ENCODE data around the gene ZNF385A. TPM values are rescaled to one million over a fixed set of nuclear protein-coding genes. Genes with fewer than 3 reads are reported as not detected.

ZNF385A gene
- total RNA-seq, 1 experiment from 2014 or later = 0.10 TPM

DNA sequence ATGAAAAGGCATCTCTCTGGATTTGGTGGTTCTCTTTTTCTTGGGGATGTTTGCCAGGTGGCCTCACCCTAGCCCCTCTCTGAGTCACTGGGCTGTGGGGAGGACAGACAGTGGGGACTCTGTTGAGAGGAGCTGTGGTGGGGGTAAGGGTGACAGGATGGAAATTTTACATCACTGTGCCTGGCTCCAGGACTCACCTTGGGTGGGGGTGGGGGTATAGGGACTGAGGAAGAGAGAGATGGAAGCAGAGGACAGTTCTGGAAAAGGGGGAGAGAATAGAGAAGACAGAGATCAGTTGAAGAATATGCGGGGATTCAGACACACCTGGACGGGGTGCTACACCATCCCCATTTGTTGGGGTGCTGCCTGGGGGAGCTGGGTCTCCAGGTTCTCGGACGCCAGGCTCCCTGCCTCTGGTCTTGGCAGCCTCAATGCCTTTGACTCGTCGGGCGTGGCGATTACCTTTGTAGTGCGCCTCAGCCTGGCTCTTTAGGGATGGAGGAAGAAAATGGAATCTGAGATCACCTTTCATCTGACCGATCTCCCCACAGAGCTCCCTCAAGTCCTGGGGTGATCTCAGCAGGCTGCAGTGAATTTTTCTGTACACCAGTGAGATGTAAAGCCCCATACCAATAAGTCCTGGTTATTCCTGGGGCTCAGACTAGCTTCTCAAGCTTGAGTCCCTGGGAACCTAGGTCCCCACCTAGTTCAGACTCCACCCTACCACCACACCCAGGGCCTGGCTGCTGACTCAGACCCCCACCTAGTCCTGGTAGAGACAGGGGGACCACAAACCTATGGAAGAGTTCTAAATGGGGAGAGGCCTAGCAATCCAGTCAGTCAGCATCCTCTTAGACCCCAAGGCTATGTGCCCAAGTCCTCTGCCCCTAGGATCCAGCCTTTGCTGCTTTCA, 10.6 kb downstream of the ZNF385A start:
- DNase-seq (ENCODE audit: low spot score) = no peak

DNA sequence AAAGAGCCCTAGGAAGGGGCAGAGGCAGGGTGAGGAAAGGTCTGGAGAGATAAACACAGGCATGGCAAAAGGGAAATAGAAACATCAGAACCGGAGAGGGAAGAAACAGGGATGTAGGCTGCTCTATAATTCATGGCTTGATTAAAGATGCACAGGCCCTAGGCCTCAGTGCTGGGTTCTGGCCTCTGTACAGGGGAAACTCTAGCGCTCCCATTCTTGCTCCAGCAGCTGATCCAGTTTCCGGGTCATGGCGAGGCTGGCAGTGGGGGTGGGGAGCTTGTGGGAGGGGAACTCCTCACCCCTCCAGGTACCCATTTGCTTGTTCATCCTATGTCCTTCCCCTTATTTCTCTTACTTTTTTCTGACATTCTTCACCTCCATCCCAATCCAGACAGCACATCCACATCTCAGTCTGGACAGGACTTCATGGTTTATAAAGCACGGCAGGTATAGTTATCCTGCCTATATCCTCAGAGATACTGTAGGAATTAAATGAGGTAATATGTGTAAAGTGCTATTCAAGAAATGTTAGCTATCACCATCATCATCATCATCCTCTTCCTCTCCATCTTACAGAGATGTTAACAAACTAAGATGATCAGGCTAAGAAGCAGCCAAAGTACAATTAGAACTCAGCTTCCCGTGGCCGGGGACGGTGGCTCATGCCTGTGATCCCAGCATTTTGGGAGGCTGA, 12.3 kb downstream of the ZNF385A start:
- DNase-seq (ENCODE audit: low spot score) = no peak

- DNase-seq (ENCODE audit: low spot score) = no peak
Measured at GRCh38 chr12:54371328-54372112, 13.0 kb downstream of the ZNF385A start.

DNA sequence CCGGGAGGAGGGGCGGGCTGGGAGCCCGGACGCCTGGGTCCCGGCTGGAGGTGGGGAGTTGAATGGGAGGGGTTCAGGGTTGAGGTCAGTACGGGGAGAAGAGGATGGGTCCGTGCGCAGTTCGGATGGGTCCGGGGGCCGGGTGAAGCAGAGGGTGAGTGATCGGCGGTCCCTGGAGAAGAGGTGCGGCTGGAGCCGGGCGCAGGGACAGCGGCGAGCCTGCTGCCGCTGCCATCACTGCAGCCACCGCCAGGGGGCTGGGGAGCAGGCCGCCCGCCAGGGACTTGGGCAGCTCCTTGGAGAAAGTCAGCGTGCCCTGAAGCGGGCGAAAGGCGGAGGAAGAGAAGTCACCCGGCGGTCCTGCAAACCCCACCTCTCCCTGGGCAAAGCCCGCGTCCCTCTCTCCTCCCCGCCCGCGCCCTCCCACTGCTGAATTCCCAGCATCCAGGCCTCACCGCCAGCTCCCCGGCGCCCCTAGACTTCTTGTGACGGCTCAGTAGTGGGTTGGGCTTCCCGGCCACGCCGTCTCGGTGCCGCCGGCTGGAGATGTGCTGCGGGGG, 14.3 kb downstream of the ZNF385A start:
- peak; percentile 87 for DNase-seq (ENCODE audit: low spot score)

- DNase-seq (ENCODE audit: low spot score) = no peak
Measured at GRCh38 chr12:54369597-54370131, 14.9 kb downstream of the ZNF385A start.

GRCh38 chr12:54368709-54369596, 15.6 kb downstream of the ZNF385A start:
- DNase-seq (ENCODE audit: low spot score) = peak; percentile 93

GRCh38 chr12:54368025-54368708, 16.4 kb downstream of the ZNF385A start:
- DNase-seq (ENCODE audit: low spot score) = no peak

GRCh38 chr12:54364413-54364812, 20.1 kb downstream of the ZNF385A start, which contains the start of gene GPR84:
TSS of gene GPR84 (minus strand) at chr12:54364486. CDS start at chr12:54363851, 635 bp downstream.
- DNase-seq (ENCODE audit: low spot score) = no peak

- DNase-seq (ENCODE audit: low spot score) = no peak
Measured at GRCh38 chr12:54363618-54364017, 20.9 kb downstream of the ZNF385A start.

DNA sequence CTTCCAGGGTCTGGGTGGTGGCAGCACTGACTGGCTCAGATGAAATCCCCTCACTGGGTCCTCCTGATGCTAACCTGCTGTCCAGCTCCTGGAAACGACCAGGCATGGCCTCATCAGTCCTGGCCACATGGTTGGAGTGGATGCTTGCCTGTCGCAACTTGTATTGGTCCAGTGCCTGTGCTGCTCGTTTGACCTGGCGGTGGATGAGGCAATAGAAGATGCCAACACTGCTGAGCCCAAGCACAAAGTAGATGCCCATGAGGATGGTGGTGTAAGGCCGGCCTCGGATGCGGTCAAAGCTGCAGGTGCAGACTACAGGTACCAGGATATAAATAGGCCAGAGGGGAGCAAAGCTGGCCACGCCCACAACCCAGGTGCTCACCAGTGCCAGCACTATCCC, 21.5 kb downstream of the ZNF385A start:
- no peak for DNase-seq (ENCODE audit: low spot score)

GRCh38 chr12:54360717-54361456, 23.6 kb downstream of the ZNF385A start:
- DNase-seq (ENCODE audit: low spot score) = peak; percentile 86

DNA sequence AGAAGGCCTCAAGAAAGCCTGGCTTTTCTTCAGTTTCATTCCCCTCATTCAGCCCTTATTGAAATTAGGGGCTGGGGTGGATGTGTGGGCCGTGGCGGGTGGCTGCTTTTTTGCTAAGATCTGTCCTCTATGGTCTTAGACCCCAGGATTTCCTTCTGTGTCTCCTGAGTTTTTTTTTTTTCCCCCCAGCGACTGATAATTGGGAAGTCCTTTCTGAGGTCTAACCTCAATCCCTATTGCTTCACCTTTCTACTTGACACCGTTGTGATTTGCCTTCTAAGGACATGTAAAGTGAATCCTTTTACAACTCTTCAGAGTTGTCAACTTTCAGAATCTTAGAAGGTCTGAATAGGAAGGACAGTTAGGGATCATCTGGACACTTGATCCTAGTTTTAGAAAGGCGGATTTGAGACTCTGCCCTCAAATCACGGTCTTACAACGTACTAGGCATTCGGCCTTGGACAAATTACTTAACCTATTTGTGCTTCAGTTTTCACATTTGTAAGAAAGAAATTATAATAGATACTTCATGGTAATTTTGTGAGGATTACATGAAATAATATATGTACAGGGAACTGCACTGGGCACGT, 24.7 kb downstream of the ZNF385A start:
- DNase-seq (ENCODE audit: low spot score) = no peak

DNA sequence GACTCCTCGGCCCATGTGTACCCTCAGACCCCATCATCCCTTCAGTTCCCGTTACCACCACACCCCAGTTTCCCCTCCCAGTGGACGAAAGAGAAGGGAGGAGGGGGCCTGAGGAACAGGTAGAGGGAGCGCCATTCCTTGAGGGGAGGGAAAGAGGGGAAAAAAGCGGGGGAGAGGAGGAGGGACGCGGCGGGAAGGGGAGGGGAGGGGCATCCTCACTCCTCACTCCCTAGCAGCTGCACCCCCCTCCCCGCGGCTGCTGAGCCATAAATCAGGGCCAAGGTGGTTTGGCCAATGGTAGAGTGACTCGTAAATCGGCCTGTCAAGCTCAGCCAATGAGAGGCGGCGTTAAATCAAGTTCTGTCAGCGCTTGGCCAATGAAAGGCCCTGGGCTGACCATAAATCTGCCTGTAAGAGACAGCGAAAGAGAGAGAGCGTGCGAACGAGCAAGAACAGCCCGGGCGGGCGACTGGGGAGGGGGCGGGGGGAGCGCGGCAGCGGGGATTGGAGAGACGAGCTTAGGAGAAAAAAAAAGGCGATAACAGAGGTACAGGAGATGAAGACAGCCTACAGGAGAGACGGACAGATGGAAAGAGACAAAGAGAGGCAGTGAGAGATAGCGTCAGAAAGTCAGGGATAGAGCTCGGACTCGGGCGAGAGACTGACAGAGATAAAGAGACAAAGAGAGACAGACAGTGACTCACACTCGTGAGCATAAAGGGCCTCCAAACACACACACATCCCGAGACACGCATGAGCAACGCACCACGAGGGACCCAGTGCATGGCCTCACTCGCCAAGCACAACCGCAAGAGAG, 25.4 kb downstream of the ZNF385A start:
- peak; percentile 97 for DNase-seq (ENCODE audit: low spot score)

GRCh38 chr12:54358191-54358944, 26.2 kb downstream of the ZNF385A start:
- DNase-seq (ENCODE audit: low spot score) = peak; percentile 26

DNA sequence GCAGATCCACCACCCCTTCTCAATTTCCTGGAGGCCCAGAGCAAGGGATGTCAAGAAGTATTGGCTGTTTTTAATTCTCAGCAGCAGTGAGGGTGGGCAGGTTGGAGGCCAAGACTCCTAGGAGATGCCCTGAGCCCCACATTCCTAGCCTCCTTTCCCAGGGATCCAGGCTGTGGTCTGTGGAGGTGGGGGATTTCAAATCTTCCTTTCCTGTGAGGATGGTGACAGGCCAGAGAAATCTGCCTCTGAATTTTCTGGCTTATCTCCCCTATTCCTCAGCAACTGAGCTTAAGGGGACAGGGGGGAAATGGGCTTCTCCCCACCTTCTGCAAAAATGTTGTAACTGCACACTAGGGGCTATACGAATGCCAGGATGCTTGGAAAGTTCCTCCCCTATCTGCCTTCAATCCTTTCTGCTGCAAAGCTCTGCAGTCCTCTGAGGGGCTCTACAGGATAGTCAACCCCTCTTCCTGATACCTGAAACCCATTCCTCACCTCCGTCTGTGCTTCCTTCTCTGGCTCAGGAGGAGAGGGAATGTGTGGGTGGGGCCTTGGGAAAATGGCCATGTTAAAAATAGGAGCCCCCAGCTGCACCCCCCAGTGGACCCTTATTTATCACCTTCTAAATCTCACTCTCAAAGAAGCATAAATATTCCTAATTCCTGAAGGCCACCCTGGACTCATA, 26.9 kb downstream of the ZNF385A start:
- DNase-seq (ENCODE audit: low spot score) = no peak

DNA sequence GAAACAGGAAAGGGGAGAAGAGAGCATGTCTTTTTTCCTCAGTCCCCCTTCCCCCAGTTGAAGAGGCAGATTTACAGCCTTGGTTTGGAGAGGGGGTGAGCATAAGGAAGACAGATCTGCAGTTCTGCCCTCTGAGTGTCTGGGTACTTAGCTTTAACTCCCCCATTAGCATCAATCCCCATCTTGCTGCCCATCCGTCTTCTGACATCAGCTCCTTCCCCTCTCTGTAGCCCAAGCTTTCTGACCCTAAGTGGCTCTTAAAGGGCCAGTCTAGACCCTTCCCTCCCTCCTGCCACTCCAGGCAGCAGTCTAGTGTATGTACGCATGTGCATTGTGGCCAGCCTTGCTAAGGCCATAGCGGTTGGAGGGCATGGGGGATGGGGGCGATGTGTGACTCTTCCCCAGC, 27.6 kb downstream of the ZNF385A start:
- DNase-seq (ENCODE audit: low spot score) = no peak
